ENCODE measurements around the gene GP9. TPM values are rescaled to one million over a fixed set of nuclear protein-coding genes. Genes with fewer than 3 reads are reported as not detected.

GP9 gene
- total and polyA plus RNA-seq, 2 donors (not counting 1 experiment from before 2014, with no cell fraction given), result not detected

DNA sequence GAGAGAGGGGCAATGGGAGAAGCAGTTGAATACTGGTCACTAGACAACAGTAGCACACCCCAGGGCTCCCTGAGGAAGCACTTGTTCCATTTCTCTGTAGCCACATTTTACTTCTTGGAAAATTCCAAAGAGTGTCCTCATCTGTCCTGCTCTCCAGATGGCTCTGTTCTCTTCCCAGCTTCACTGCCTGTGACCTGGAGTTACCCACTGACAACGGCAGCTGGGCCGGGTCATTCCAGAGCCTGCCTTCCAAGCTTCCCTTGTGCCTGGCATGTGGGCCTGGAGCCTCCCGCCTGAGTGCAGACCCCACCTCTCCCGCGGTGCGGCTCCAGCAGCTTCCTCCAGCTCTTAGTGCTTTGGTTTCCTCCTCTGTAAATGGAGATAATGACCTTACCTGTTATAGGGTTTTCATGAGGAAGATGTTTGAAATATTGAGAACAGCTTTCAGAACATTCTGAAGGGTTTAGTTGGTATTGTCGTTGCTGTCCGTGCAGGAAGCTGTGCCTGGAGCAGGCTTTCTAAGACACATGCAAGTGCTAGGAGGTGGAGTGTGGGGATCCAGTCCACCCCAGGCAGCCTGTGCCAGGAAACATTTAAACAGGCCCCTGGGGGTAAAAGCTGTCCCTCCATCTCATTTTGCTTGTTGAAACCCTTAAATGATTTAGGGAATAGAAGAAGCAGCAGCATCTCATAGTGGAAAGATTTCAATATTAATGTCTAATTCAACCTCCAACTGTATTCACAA, 34.7 kb upstream of the GP9 start:
- Histone ChIP-seq H3K27ac (ENCODE audit: low read length in 2 of 2) (peak overlapping the region in 1 of 2 donors; percentile 83), H3K4me3 (ENCODE audit: control extremely low read depth in 1 of 5, extremely low read depth in 1 of 5, insufficient read depth in 1 of 5, low read depth in 2 of 5, low read length in 4 of 5) (no peak overlapping the region), H3K9ac (ENCODE audit: low read length) (peak overlapping the region; percentile 88), H4K20me1 (ENCODE audit: control insufficient read depth, insufficient read depth, low read length, poor library complexity, severe bottlenecking) (no peaks in the 10 kb centered on the region), H3K36me3 (replicated peaks in 1 of 2; ENCODE audit: control extremely low read depth in 1 of 2, control insufficient read depth in 1 of 2, extremely low read depth in 1 of 2, insufficient read depth in 2 of 2, low read length in 1 of 2) (no peaks in the 10 kb centered on the region), H3K4me2 (replicated peaks; ENCODE audit: low read depth, low read length, poor library complexity, severe bottlenecking) (peak overlapping the region; percentile 99), H3K4me1 (ENCODE audit: control insufficient read depth in 2 of 2, insufficient read depth in 2 of 2, low read length in 2 of 2) (peaks cover 13 to 15% of the 10 kb centered on the region in 2 donors), H3K27me3 (replicated peaks in 1 of 4; ENCODE audit: control extremely low read depth in 1 of 4, control insufficient read depth in 3 of 4, insufficient read depth in 4 of 4, low read length in 3 of 4) (peaks cover 0 to 6% (median 0%) of the 10 kb centered on the region in 4 experiments), H3K79me2 (ENCODE audit: control insufficient read depth, insufficient read depth, low read length) (no peaks in the 10 kb centered on the region), H2AFZ (ENCODE audit: insufficient read depth, low read depth, low read length, poor library complexity, severe bottlenecking) (peak overlapping the region; percentile 97), H3K9me3 (ENCODE audit: control extremely low read depth in 1 of 3, control insufficient read depth in 2 of 3, insufficient read depth in 1 of 3, low read length in 2 of 3) (peaks cover 0 to 20% (median 0%) of the 10 kb centered on the region in 3 donors)
- CTCF ChIA-PET, result interaction anchor here (0.8 to 4.0 kb wide), 12 partner anchors 9 to 408 kb away, joined by 3 to 53 read pairs (median 4); partner anchors contain the start of gene CFAP92
- H3K4me1 Mint-ChIP-seq, result peaks cover 22% of the 10 kb centered on the region
- peak overlapping the region; percentile 95 for H3K27ac Mint-ChIP-seq
- WGBS (ENCODE audit: insufficient coverage), result 94% methylated on average over 8 of the region's 8 CpGs
- POLR2A ChIA-PET, result interaction anchor here (1.1 to 1.4 kb wide), 2 partner anchors 9 to 95 kb away, joined by 3 to 19 read pairs; no protein-coding TSS in a partner anchor
- DNase-seq, result no peak
- H3K4me3 Mint-ChIP-seq, result peak overlapping the region; percentile 91
- peaks cover 3% of the 10 kb centered on the region for H3K27me3 Mint-ChIP-seq
- ATAC-seq (ENCODE audit: low read depth), result no peak
- H3K9me3 Mint-ChIP-seq (ENCODE audit: insufficient read depth), result no peaks in the 10 kb centered on the region
- intact Hi-C loops (cut with micrococcal nuclease), result loop anchor here (2.0 kb wide), 3 partner anchors 27 to 157 kb away; partner anchors contain the start of genes CNBP and RAB43
- TF ChIP-seq, protein P1, sequence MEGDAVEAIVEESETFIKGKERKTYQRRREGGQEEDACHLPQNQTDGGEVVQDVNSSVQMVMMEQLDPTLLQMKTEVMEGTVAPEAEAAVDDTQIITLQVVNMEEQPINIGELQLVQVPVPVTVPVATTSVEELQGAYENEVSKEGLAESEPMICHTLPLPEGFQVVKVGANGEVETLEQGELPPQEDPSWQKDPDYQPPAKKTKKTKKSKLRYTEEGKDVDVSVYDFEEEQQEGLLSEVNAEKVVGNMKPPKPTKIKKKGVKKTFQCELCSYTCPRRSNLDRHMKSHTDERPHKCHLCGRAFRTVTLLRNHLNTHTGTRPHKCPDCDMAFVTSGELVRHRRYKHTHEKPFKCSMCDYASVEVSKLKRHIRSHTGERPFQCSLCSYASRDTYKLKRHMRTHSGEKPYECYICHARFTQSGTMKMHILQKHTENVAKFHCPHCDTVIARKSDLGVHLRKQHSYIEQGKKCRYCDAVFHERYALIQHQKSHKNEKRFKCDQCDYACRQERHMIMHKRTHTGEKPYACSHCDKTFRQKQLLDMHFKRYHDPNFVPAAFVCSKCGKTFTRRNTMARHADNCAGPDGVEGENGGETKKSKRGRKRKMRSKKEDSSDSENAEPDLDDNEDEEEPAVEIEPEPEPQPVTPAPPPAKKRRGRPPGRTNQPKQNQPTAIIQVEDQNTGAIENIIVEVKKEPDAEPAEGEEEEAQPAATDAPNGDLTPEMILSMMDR (IDR thresholded peaks at IDR 0.05), result no peak
- no peak for TF ChIP-seq EZH2 (IDR thresholded peaks at IDR 0.05; ENCODE audit: borderline replicate concordance, insufficient read depth, low read depth, low read length, poor library complexity, severe bottlenecking)

All from B cell (primary cell).